K562 (cell line): ENCODE data around the gene HPS4. TPM values are rescaled to one million over a fixed set of nuclear protein-coding genes. Genes with fewer than 3 reads are reported as not detected.
A peak's percentile ranks its signal among the peaks of the same experiment; 100 is the strongest.

ENCODE experiments used
- ATAC-seq: fragments of 200-7000 bp; cut with Tn5 transposase; 3 replicates; pipeline ENCODE4 v1.9.1; 2020; ENCODE audit warnings: moderate library complexity
- BruUV-seq: library from RNA; stranded (reverse); fragments of 400-500 nt; replicated peaks from 2 replicates; lab custom pipeline; 2021; lab: Mats Ljungman, UMichigan
- CTCF ChIA-PET: fragments of 300-600 bp; formaldehyde crosslinking; extraction: SDS; loops from one replicate; lab custom pipeline; 2021; ENCODE audit warnings: low intra/inter-chr PET ratio; lab: Yijun Ruan, JAX
- POLR2A ChIA-PET: fragments of 300-600, 350-650 bp; sonication (Branson Sonifier 250); formaldehyde crosslinking; extraction: SDS; loops from one replicate; lab custom pipeline; 2021; ENCODE audit warnings: antibody characterized with exemption, inconsistent platforms; lab: Yijun Ruan, JAX
- DNase-seq, 4 experiments: peaks; one replicate each; pipeline versions ENCODE4 v3.0.0 to v3.0.0-alpha.2; 2011 to 2018; ENCODE audit warnings: low spot score in 3 of 4, mixed read lengths in 3 of 4; ENCODE audit errors: extremely low read depth in 1 of 4
- FAIRE-seq: peaks from 2 replicates; lab custom pipeline; 2011; peaks lifted over from hg19 to GRCh38; lab: Jason Lieb, UNC
- H2AFZ ChIP-seq: 2 replicates; pipeline ENCODE4 v1.6.0; 2011; ENCODE audit warnings: low read depth, low read length, control low read depth, inconsistent platforms
- H3K27ac ChIP-seq: fragments of 200-600 bp; 3 replicates; pipeline ENCODE4 v1.8.0; 2011; ENCODE audit warnings: low read depth, mild to moderate bottlenecking, control low read depth, inconsistent platforms, low read length, moderate library complexity, mixed read lengths; ENCODE audit errors: extremely low read depth
- H3K27me3 ChIP-seq, 2 experiments: fragments of 300-600 bp in 1 of 2; 2 replicates in 1 of 2; 3 replicates in 1 of 2; pipeline versions ENCODE4 v1.6.0 to v1.8.0; 2011; ENCODE audit warnings: inconsistent platforms in 2 of 2, low read length in 2 of 2, mild to moderate bottlenecking in 1 of 2, mixed read lengths in 1 of 2, moderate library complexity in 1 of 2; ENCODE audit not compliant: control insufficient read depth in 2 of 2, insufficient read depth in 2 of 2
- H3K36me3 ChIP-seq: fragments of 300-600 bp; 3 replicates; pipeline ENCODE4 v1.8.0; 2011; ENCODE audit warnings: mild to moderate bottlenecking, low read length, inconsistent platforms; ENCODE audit not compliant: control insufficient read depth, insufficient read depth
- H3K4me1 ChIP-seq, 2 experiments: fragments of 200-600 bp in 1 of 2; replicated peaks in 1 of 2; 2 replicates in 1 of 2; 3 replicates in 1 of 2; pipeline versions ENCODE4 v1.5.1 to v1.8.0; 2011; ENCODE audit warnings: inconsistent platforms in 2 of 2, low read length in 2 of 2, mild to moderate bottlenecking in 1 of 2, mixed read lengths in 1 of 2, moderate library complexity in 1 of 2; ENCODE audit not compliant: control insufficient read depth in 2 of 2, insufficient read depth in 2 of 2
- H3K4me2 ChIP-seq: 2 replicates; pipeline ENCODE4 v1.6.1; 2011; ENCODE audit warnings: low read length, control low read depth, inconsistent platforms, mixed read lengths; ENCODE audit not compliant: insufficient read depth
- H3K4me3 ChIP-seq: fragments of 200-600 bp; sonication (generic), shearing (Covaris generic); 2 replicates; pipeline ENCODE4 v1.5.1; 2016; ENCODE audit warnings: control low read depth, inconsistent platforms
- H3K79me2 ChIP-seq: fragments of 200-600 bp; 3 replicates; pipeline ENCODE4 v1.8.0; 2011; ENCODE audit warnings: low read length, inconsistent platforms; ENCODE audit not compliant: control insufficient read depth, insufficient read depth
- H3K9ac ChIP-seq, 2 experiments: 2 replicates each; pipeline versions ENCODE4 v1.6.0 to v1.6.1; 2011; ENCODE audit warnings: low read depth in 2 of 2, low read length in 2 of 2, control low read depth in 1 of 2, inconsistent platforms in 1 of 2, mild to moderate bottlenecking in 1 of 2, mixed read lengths in 1 of 2; ENCODE audit not compliant: insufficient read depth in 1 of 2
- H3K9me1 ChIP-seq: one replicate; pipeline ENCODE4 v1.6.0; 2011; ENCODE audit warnings: inconsistent platforms, mild to moderate bottlenecking, low read length, moderate library complexity; ENCODE audit not compliant: control insufficient read depth, insufficient read depth
- H3K9me3 ChIP-seq: replicated peaks from 2 replicates; pipeline ENCODE4 v1.5.1; 2011; ENCODE audit warnings: low read depth, low read length, inconsistent platforms; ENCODE audit not compliant: control insufficient read depth, insufficient read depth
- H4K20me1 ChIP-seq: replicated peaks from 2 replicates; pipeline ENCODE4 v1.6.1; 2011; ENCODE audit warnings: low read length, inconsistent platforms, mixed read lengths; ENCODE audit not compliant: control insufficient read depth, insufficient read depth
- ATF3 ChIP-seq, 2 experiments: fragments of 450-650 bp in 1 of 2; sonication (generic) in 1 of 2; formaldehyde crosslinking in 1 of 2; IDR thresholded peaks in 1 of 2; conservative IDR thresholded peaks in 1 of 2; 2 replicates each; pipeline versions ENCODE4 v1.6.1 to v1.8.1; 2016 to 2023; ENCODE audit warnings: mild to moderate bottlenecking in 2 of 2, moderate library complexity in 2 of 2, inconsistent platforms in 1 of 2, missing genetic modification reagents in 1 of 2
- ATF7 ChIP-seq: fragments of 450-650 bp; IDR thresholded peaks from 2 replicates; pipeline ENCODE4 v1.7.1; 2014; ENCODE audit warnings: mild to moderate bottlenecking, moderate library complexity
- CEBPB ChIP-seq: fragments of 450-650 bp; IDR thresholded peaks from 2 replicates; pipeline ENCODE4 v1.6.1; 2016; ENCODE audit warnings: missing genetic modification characterization, missing compliant biosample characterization
- CEBPG ChIP-seq, 3 experiments: fragments of 200-800 bp in 1 of 3; sonication (Bioruptor generic) in 1 of 3; sonication (generic) in 1 of 3; formaldehyde crosslinking in 1 of 3; IDR thresholded peaks in 2 of 3; conservative IDR thresholded peaks in 1 of 3; 2 replicates each; pipeline versions ENCODE4 v1.6.1 to v1.8.0; 2016 to 2022; ENCODE audit warnings: missing compliant biosample characterization in 2 of 3, missing genetic modification characterization in 2 of 3, mild to moderate bottlenecking in 1 of 3, missing genetic modification reagents in 1 of 3
- IRF9 ChIP-seq: fragments of 450-650 bp; IDR thresholded peaks from 2 replicates; pipeline ENCODE4 v1.6.1; 2016; ENCODE audit warnings: missing biosample characterization, missing genetic modification characterization
- NFE2L1 ChIP-seq: fragments of 450-650 bp; IDR thresholded peaks from 2 replicates; pipeline ENCODE4 v1.6.1; 2016; ENCODE audit warnings: missing genetic modification characterization, low read depth, mild to moderate bottlenecking, missing compliant biosample characterization, moderate library complexity, borderline replicate concordance
- NFIC ChIP-seq: fragments of 450-650 bp; IDR thresholded peaks from 2 replicates; pipeline ENCODE4 v1.6.1; 2017; ENCODE audit warnings: mild to moderate bottlenecking, inconsistent platforms
- ZBTB9 ChIP-seq: fragments of 450-650 bp; formaldehyde crosslinking; IDR thresholded peaks from 2 replicates; pipeline ENCODE4 v1.4.0; 2020; ENCODE audit warnings: mild to moderate bottlenecking, moderate library complexity
- ZNF778 ChIP-seq: fragments of 450-650 bp; formaldehyde crosslinking; IDR thresholded peaks from 2 replicates; pipeline ENCODE4 v1.4.0; 2020; ENCODE audit warnings: mild to moderate bottlenecking, moderate library complexity
- WGBS: fragments of 100-300 bp; shearing (Covaris generic); methylation state at CpG from one replicate; pipeline ENCODE4 v1.1.6; 2016; ENCODE audit warnings: low coverage, mixed read lengths; ENCODE audit not compliant: insufficient coverage; ENCODE audit errors: missing lambda C conversion rate; 5-methylcytosine and 5-hydroxymethylcytosine counted together
- in situ Hi-C: fragments of 300-500 bp; cut with MboI; formaldehyde crosslinking; loops from 4 replicates; pipeline ENCODE4 v1.15.0; 2018; ENCODE audit warnings: inconsistent platforms, mixed read lengths
- intact Hi-C: fragments of 100-400 bp; cut with micrococcal nuclease; formaldehyde crosslinking; loops from 2 replicates; pipeline ENCODE4 v1.14.2; 2022
- polyA plus RNA-seq, 8 experiments: library from polyadenylated mRNA; depleted of rRNA in 4 of 8; stranded (reverse) in 5 of 8; unstranded in 3 of 8; fragments of >200 nt; fragmentation: Nextera tagmentation in 2 of 8; fragmentation: Illumina TruSeq in 1 of 8; extraction: Ambion mirVana in 2 of 8; extraction: Trizol in 1 of 8; gene quantifications; 2 replicates each; pipeline versions ENCODE4 v1.2.1 to v1.2.3, GENCODE V29; 2011 to 2014; ENCODE audit warnings: inconsistent platforms in 1 of 8, missing spikeins in 1 of 8
- total RNA-seq, 7 experiments: library from RNA; depleted of rRNA in 6 of 7; stranded (reverse); fragments of >200 nt in 6 of 7; fragmentation: Illumina TruSeq in 2 of 7; extraction: Trizol in 2 of 7; gene quantifications; 2 replicates each; pipeline versions ENCODE4 v1.2.1 to v1.2.3, GENCODE V29; 2011 to 2021; ENCODE audit warnings: low replicate concordance in 1 of 7

HPS4 gene
- total and polyA plus RNA-seq, 9 of the 15 experiments (the other 6 are each of a cell fraction or from before 2014, with no cell fraction given): 12.8 to 29.2 (median 25.3) TPM

- Histone ChIP-seq H3K9me3 (no peaks in the 10 kb centered on the region), H3K27ac (no peak overlapping the region), H3K4me3 (no peak overlapping the region), H2AFZ (no peak overlapping the region), H3K9ac (no peak overlapping the region), H3K79me2 (peaks cover 56% of the 10 kb centered on the region), H3K4me1 (peaks cover 13 to 20% of the 10 kb centered on the region in 2 experiments; a peak in 4 of 5 replicates), H3K36me3 (peaks cover 73% of the 10 kb centered on the region), H3K9me1 (no peaks in the 10 kb centered on the region), H3K27me3 (no peaks in the 10 kb centered on the region), H3K4me2 (no peak overlapping the region), H4K20me1 (no peaks in the 10 kb centered on the region)
- in situ Hi-C loops (no loop called here), intact Hi-C loops (loop anchor here (10.0 kb wide), 1 partner anchor 97 kb away; no protein-coding TSS in a partner anchor)
- POLR2A ChIA-PET: no interaction called here
- DNase-seq (no peak), FAIRE-seq (no peak), ATAC-seq (no peak)
- CTCF ChIA-PET: no interaction called here
- TF ChIP-seq ZNF778 (CRISPR knock-in tag): no peak
- peak; percentile 35 for TF ChIP-seq NFIC
- no TSS peak for BruUV-seq
- 60% methylated on average over 3 of the region's 3 CpGs for WGBS
These were observed 4.4 kb upstream of the HPS4 start for GRCh38 chr22:26487996-26488395.

GRCh38 chr22:26486394-26486793 is 2.8 kb upstream of the HPS4 start:
- Histone ChIP-seq H3K9me3 (no peaks in the 10 kb centered on the region), H4K20me1 (no peaks in the 10 kb centered on the region), H3K4me1 (peaks cover 6 to 27% of the 10 kb centered on the region in 2 experiments; a peak in 3 of 5 replicates), H2AFZ (no peak overlapping the region), H3K4me2 (no peak overlapping the region), H3K27me3 (no peaks in the 10 kb centered on the region), H3K9me1 (no peaks in the 10 kb centered on the region), H3K4me3 (no peak overlapping the region), H3K79me2 (peaks cover 61% of the 10 kb centered on the region), H3K9ac (no peak overlapping the region), H3K36me3 (peaks cover 62% of the 10 kb centered on the region), H3K27ac (no peak overlapping the region)
- WGBS: 56% methylated on average over 5 of the region's 5 CpGs
- in situ Hi-C loops: no loop called here
- intact Hi-C loops: loop anchor here (10.0 kb wide), 1 partner anchor 98 kb away; no protein-coding TSS in a partner anchor
- FAIRE-seq (no peak), DNase-seq (no peak), ATAC-seq (no peak)
- no TSS peak for BruUV-seq
- TF ChIP-seq NFE2L1: no peak
- TF ChIP-seq ATF3 (IDR thresholded peaks at IDR 0.05): peak; percentile 84
- TF ChIP-seq ATF3 (CRISPR knock-in tag; conservative IDR thresholded peaks at IDR 0.05): no peak
- TF ChIP-seq CEBPG (CRISPR knock-in tag; IDR thresholded peaks at IDR 0.05): peak; percentile 49; the same call in 1 of the 2 replicates
- peak; percentile 39 to 67; a peak in 3 of 4 replicates for TF ChIP-seq CEBPG (tag; conservative IDR thresholded peaks at IDR 0.05 in 1 of 2, IDR thresholded peaks at IDR 0.05 in 1 of 2)
- TF ChIP-seq ZBTB9 (CRISPR knock-in tag): no peak
- TF ChIP-seq CEBPB (tag): peak; percentile 56
- TF ChIP-seq ATF7: 0 out of 2 replicates have a peak, but pooled peaks have one; percentile 25
- TF ChIP-seq IRF9 (tag): 0 out of 2 replicates have a peak, but pooled peaks have one; percentile 20
- ChIA-PET CTCF (no interaction called here), POLR2A (no interaction called here)
